ENCODE data around the gene HVCN1.

GRCh38 chr12:110637869-110638441, 51.0 kb downstream of the HVCN1 start:
- TF ChIP-seq EZH2phosphoT487 (IDR thresholded peaks at IDR 0.05; ENCODE audit: borderline replicate concordance): no peak
- TF ChIP-seq CTCF (conservative IDR thresholded peaks at IDR 0.05; ENCODE audit: low read length): no peak
